ENCODE measurements around the gene ASTN2.

Gene ASTN2

GRCh38 chr9:116501871-116502270 lies 913.0 kb downstream of the ASTN2 start:
- Mint-ChIP-seq H3K36me3 (ENCODE audit: insufficient read depth) (no peaks in the 10 kb centered on the region), H3K4me1 (no peaks in the 10 kb centered on the region), H3K27me3 (no peaks in the 10 kb centered on the region), H3K9me3 (peaks cover 8% of the 10 kb centered on the region), H3K4me3 (no peak overlapping the region), H3K27ac (ENCODE audit: low read depth) (no peak overlapping the region)
- DNase-seq (ENCODE audit: low spot score in 2 of 2) (no peak), ATAC-seq (replicated peaks; ENCODE audit: extremely low read depth, poor library complexity, severe bottlenecking) (no peak)

GRCh38 chr9:116499986-116500871 lies 914.6 kb downstream of the ASTN2 start:
- Mint-ChIP-seq H3K4me3 (no peak overlapping the region), H3K27me3 (no peaks in the 10 kb centered on the region), H3K4me1 (no peaks in the 10 kb centered on the region), H3K9me3 (peaks cover 8% of the 10 kb centered on the region), H3K36me3 (ENCODE audit: insufficient read depth) (no peaks in the 10 kb centered on the region), H3K27ac (ENCODE audit: low read depth) (no peak overlapping the region)
- DNase-seq (ENCODE audit: low spot score in 2 of 2) (no peak), ATAC-seq (replicated peaks; ENCODE audit: extremely low read depth, poor library complexity, severe bottlenecking) (no peak)

DNA sequence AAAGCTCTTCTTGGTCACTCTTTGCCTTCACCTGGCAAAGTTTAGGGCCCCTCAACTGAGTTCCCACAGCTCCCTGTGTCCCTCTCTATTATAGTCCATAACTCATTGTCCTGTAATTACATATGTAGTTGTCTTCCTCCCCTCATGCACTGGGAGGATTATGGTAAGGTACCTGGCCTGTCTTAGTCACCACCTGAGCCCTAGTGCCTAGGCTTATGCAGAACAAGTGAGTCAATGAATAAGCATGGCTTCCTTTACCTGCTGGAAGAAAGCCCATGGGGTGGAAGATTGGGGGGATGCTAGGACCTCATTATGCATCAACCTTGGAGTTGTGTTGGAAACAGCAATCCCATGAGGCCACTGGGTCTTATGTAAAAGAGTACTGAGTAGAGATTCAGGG lies 915.4 kb downstream of the ASTN2 start:
- no peak for ATAC-seq (replicated peaks; ENCODE audit: extremely low read depth, poor library complexity, severe bottlenecking)
- Mint-ChIP-seq H3K36me3 (ENCODE audit: insufficient read depth) (no peaks in the 10 kb centered on the region), H3K27ac (ENCODE audit: low read depth) (no peak overlapping the region), H3K4me3 (no peak overlapping the region), H3K27me3 (no peaks in the 10 kb centered on the region), H3K9me3 (peaks cover 8% of the 10 kb centered on the region), H3K4me1 (no peaks in the 10 kb centered on the region)
- no peak for DNase-seq (ENCODE audit: low spot score in 2 of 2)

GRCh38 chr9:116497095-116497890 lies 917.6 kb downstream of the ASTN2 start:
- ATAC-seq (replicated peaks; ENCODE audit: extremely low read depth, poor library complexity, severe bottlenecking) (no peak), DNase-seq (ENCODE audit: low spot score in 2 of 2) (no peak)
- no peaks in the 10 kb centered on the region for H3K27me3 Mint-ChIP-seq
- H3K4me3 Mint-ChIP-seq, result no peak overlapping the region
- H3K4me1 Mint-ChIP-seq, result no peaks in the 10 kb centered on the region
- no peak overlapping the region for H3K27ac Mint-ChIP-seq (ENCODE audit: low read depth)
- H3K9me3 Mint-ChIP-seq, result peaks cover 5% of the 10 kb centered on the region
- H3K36me3 Mint-ChIP-seq (ENCODE audit: insufficient read depth), result no peaks in the 10 kb centered on the region

DNA sequence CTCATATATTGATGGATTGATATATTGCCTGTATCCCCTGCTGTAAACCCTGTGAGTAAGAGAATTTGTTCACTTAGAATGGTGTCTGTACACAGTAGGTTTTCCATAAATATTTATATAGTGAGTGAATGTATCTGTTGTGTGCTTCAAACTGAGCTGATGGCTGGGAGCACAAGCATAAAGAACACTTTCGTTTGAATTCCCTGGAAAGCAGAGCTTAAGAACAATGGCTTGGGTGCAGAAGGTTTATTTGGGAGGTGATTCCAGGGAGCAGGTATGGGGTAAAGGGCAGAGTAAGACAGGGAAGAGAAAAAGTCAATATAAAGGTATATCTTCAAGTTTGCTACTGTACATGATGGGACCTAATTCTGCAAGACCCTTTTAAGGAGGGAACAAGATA lies 918.7 kb downstream of the ASTN2 start:
- H3K9me3 Mint-ChIP-seq, result no peaks in the 10 kb centered on the region

DNA sequence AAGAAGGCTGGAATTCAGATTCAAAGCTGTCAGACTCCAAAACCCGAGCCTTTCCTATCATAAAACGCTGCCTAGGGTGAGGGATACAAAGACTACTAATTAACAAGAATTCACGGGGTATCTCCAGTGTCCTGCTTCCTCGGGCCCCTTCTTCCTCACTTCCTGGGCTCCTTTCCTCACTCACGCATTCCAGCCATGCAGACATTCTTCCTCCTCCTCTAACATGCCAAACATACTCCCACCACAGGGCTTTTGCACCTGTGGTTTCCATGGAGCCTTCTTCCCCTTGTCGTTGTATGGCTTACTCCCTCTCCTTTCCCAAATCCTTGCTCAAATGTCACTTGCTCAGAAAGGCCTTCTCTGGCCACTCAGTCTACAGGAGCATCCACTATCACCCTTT lies 919.1 kb downstream of the ASTN2 start:
- no peaks in the 10 kb centered on the region for H3K9me3 Mint-ChIP-seq
- H3K27ac Mint-ChIP-seq (ENCODE audit: low read depth), result no peak overlapping the region
- ATAC-seq (replicated peaks; ENCODE audit: extremely low read depth, poor library complexity, severe bottlenecking) (no peak), DNase-seq (ENCODE audit: low spot score in 2 of 2) (no peak)
- no peak overlapping the region for H3K4me3 Mint-ChIP-seq
- H3K27me3 Mint-ChIP-seq, result no peaks in the 10 kb centered on the region
- no peaks in the 10 kb centered on the region for H3K4me1 Mint-ChIP-seq
- H3K36me3 Mint-ChIP-seq (ENCODE audit: insufficient read depth), result no peaks in the 10 kb centered on the region

More for the DNA sequence above, 918.7 kb downstream of the ASTN2 start:
- H3K4me3 Mint-ChIP-seq, result no peak overlapping the region
- no peaks in the 10 kb centered on the region for H3K27me3 Mint-ChIP-seq
- H3K36me3 Mint-ChIP-seq (ENCODE audit: insufficient read depth), result no peaks in the 10 kb centered on the region
- no peak overlapping the region for H3K27ac Mint-ChIP-seq (ENCODE audit: low read depth)
- ATAC-seq (replicated peaks; ENCODE audit: extremely low read depth, poor library complexity, severe bottlenecking), result no peak
- H3K4me1 Mint-ChIP-seq, result no peaks in the 10 kb centered on the region
- DNase-seq (ENCODE audit: low spot score in 2 of 2), result no peak

DNA sequence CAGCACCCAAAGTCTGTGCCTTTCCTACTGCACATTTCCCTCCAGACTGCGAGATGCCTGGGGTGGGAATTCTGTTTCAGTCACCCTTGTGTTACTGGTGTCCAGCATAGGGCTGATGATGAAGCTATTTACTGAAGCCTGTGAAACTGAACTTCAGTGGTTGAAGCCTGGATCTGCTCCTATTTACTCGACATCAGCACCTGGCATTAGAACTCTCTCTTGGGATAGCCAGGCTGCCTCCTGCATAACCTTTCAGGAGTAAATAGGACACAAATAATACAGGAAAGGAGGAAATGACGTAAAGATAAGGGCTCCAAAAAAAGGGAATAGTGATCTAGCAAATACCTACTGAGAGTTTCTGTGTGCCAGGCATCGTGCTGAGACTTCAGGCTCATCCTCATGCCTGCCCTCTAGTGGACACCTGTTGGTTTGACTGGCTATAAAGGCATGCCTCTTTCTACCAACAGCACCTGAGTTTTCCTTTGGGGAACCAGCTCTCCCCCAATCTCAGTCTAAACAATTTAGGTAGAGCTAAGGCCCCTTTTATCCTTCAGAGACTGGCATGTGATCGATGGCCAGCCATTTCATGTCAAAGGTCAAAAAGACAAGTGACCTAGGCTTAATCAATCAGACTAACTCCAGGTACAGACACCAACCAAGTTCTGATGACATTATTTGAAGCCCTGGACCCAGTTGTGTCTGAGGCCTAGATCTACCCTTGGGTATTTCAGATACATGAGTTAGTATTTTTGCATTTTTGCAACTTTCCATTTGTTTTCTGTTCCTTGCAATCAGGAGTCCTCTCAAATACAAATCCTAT lies 919.8 kb downstream of the ASTN2 start:
- Mint-ChIP-seq H3K27me3 (no peaks in the 10 kb centered on the region), H3K27ac (ENCODE audit: low read depth) (no peak overlapping the region), H3K36me3 (ENCODE audit: insufficient read depth) (no peaks in the 10 kb centered on the region), H3K4me3 (no peak overlapping the region), H3K4me1 (no peaks in the 10 kb centered on the region), H3K9me3 (no peaks in the 10 kb centered on the region)
- DNase-seq (ENCODE audit: low spot score in 2 of 2) (no peak), ATAC-seq (replicated peaks; ENCODE audit: extremely low read depth, poor library complexity, severe bottlenecking) (no peak)

DNA sequence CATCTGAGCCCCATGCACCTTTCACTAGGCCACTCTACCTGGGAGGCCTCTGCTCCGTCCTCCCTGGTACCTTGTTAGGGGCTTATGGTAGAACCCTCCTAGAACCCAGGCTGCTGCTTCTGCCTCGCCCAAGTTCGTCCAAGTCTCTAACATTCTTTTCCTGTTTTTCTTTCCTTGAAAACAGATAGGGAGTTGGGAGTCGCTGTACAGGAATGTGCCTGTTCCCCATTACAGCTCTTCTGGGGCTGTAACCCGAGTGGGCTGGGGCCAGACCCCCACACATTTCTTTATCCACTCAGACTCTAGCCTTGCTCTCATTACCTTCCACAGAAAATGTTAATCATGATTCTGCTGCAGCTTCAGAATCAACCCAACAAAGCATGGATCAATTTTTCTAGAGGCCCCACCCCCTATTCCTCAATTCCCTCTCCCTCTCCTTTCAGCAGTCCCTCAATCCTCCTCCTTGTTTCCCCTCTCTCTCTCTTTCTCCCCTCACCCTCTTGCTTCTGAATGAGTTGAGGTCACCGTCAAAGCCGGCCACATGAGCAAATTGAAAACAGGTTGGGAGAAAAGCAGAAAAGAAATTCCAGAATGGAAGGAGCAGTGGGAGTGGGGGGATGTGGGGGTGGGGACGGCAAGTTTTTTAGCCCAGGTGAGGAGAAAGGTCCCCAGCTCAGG lies 921.5 kb downstream of the ASTN2 start:
- Mint-ChIP-seq H3K27ac (ENCODE audit: low read depth) (no peak overlapping the region), H3K4me1 (no peaks in the 10 kb centered on the region), H3K4me3 (no peak overlapping the region), H3K36me3 (ENCODE audit: insufficient read depth) (no peaks in the 10 kb centered on the region), H3K9me3 (no peaks in the 10 kb centered on the region), H3K27me3 (no peaks in the 10 kb centered on the region)
- DNase-seq (ENCODE audit: low spot score in 2 of 2), result no peak
- no peak for ATAC-seq (replicated peaks; ENCODE audit: extremely low read depth, poor library complexity, severe bottlenecking)

DNA sequence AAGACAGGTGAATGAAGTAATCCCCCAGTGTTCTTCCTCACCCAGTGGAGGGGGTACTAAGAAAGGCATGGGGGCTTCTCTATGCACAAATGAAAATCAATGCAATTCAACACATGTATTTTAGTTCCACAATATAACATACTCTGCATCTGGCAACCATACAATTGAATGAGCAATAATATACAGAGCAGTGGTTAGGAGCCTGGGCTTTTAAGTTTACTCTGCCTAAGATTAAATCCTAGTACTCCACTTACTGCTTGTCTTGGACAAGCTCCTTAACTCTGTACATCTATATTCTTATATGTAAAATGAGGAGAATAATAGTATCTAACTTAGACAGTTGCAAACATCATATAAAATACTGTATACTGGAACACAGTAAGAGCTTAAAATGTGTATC lies 923.2 kb downstream of the ASTN2 start:
- Mint-ChIP-seq H3K27me3 (no peaks in the 10 kb centered on the region), H3K9me3 (no peaks in the 10 kb centered on the region), H3K4me3 (no peak overlapping the region), H3K4me1 (no peaks in the 10 kb centered on the region), H3K27ac (ENCODE audit: low read depth) (no peak overlapping the region), H3K36me3 (ENCODE audit: insufficient read depth) (no peaks in the 10 kb centered on the region)
- no peak for ATAC-seq (replicated peaks; ENCODE audit: extremely low read depth, poor library complexity, severe bottlenecking)
- DNase-seq (ENCODE audit: low spot score in 2 of 2), result no peak

DNA sequence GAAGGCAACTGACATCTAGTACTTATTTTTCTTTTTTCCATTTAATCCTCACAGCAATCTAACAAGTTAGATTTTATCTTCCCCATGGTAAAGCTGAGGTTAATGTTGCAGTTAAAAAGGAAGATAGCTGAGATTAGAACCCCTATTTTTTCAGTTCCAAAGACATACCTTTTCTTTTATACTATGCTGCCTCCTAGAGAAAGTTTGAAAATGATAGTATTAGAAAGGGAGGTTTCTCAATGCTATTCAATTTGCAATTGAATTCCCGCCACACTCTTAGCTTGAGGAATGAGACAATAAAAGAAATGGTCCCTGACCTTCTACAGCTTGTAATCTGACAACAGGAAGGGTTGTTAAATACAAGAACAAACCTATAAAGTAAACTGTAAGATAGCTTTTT lies 923.6 kb downstream of the ASTN2 start:
- no peak for ATAC-seq (replicated peaks; ENCODE audit: extremely low read depth, poor library complexity, severe bottlenecking)

GRCh38 chr9:116490321-116490720 lies 924.5 kb downstream of the ASTN2 start:
- Mint-ChIP-seq H3K27me3 (no peaks in the 10 kb centered on the region), H3K4me1 (no peaks in the 10 kb centered on the region), H3K9me3 (no peaks in the 10 kb centered on the region), H3K27ac (ENCODE audit: low read depth) (no peak overlapping the region), H3K4me3 (no peak overlapping the region), H3K36me3 (ENCODE audit: insufficient read depth) (no peaks in the 10 kb centered on the region)
- DNase-seq (ENCODE audit: low spot score in 2 of 2) (no peak), ATAC-seq (replicated peaks; ENCODE audit: extremely low read depth, poor library complexity, severe bottlenecking) (no peak)

More for the DNA sequence above, 923.6 kb downstream of the ASTN2 start:
- Mint-ChIP-seq H3K4me1 (no peaks in the 10 kb centered on the region), H3K36me3 (ENCODE audit: insufficient read depth) (no peaks in the 10 kb centered on the region), H3K4me3 (no peak overlapping the region), H3K27me3 (no peaks in the 10 kb centered on the region), H3K27ac (ENCODE audit: low read depth) (no peak overlapping the region), H3K9me3 (no peaks in the 10 kb centered on the region)
- no peak for DNase-seq (ENCODE audit: low spot score in 2 of 2)

DNA sequence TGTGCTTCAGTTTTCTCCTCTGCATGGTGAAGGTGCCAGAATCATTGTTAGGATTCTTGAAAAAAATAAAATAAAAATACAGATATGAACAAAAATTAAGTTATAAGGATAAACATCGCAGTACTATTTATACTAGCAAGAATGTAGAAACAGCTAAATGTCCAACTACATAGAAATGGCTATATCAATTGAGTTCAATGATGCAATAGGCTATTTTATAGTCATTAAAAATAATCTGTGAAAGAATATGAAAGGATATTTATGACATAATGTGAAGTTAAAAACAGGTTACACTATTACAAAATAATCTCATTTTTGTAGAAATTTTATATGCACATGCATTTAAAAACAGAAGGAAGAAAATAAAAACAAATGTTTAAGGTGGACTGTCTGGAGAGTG lies 926.5 kb downstream of the ASTN2 start:
- Mint-ChIP-seq H3K9me3 (no peaks in the 10 kb centered on the region), H3K27me3 (no peaks in the 10 kb centered on the region), H3K4me1 (no peaks in the 10 kb centered on the region), H3K27ac (ENCODE audit: low read depth) (no peak overlapping the region), H3K36me3 (ENCODE audit: insufficient read depth) (no peaks in the 10 kb centered on the region), H3K4me3 (no peak overlapping the region)
- no peak for ATAC-seq (replicated peaks; ENCODE audit: extremely low read depth, poor library complexity, severe bottlenecking)
- DNase-seq (ENCODE audit: low spot score in 2 of 2), result no peak

All from central memory CD8-positive, alpha-beta T cell (primary cell).